ENCODE results near the gene CASP2.

Gene CASP2

GRCh38 chr7:143334244-143334643 is 46.1 kb downstream of the CASP2 start:
- no peak for DNase-seq (ENCODE audit: low read depth)
- no peak overlapping the region for H3K4me3 ChIP-seq (ENCODE audit: low read length)
- TF ChIP-seq CTCF (IDR thresholded peaks at IDR 0.05; ENCODE audit: insufficient read depth, low read depth, low read length, missing control alignments) = no peak

- no peak for DNase-seq (ENCODE audit: low read depth)
- TF ChIP-seq CTCF (IDR thresholded peaks at IDR 0.05; ENCODE audit: insufficient read depth, low read depth, low read length, missing control alignments) = no peak
- no peak overlapping the region for H3K4me3 ChIP-seq (ENCODE audit: low read length)
Measured at GRCh38 chr7:143337216-143337615, 49.1 kb downstream of the CASP2 start.

- DNase-seq (ENCODE audit: low read depth) = no peak
- TF ChIP-seq CTCF (IDR thresholded peaks at IDR 0.05; ENCODE audit: insufficient read depth, low read depth, low read length, missing control alignments) = no peak
- H3K4me3 ChIP-seq (ENCODE audit: low read length) = no peak overlapping the region
Measured at GRCh38 chr7:143341842-143342241, 53.7 kb downstream of the CASP2 start.

GRCh38 chr7:143343596-143343995 is 55.4 kb downstream of the CASP2 start:
- DNase-seq (ENCODE audit: low read depth) = no peak
- no peak overlapping the region for H3K4me3 ChIP-seq (ENCODE audit: low read length)
- TF ChIP-seq CTCF (IDR thresholded peaks at IDR 0.05; ENCODE audit: insufficient read depth, low read depth, low read length, missing control alignments) = no peak

GRCh38 chr7:143345428-143345900 is 57.3 kb downstream of the CASP2 start:
- peak overlapping the region; percentile 7 for H3K4me3 ChIP-seq (ENCODE audit: low read length)
- peak; percentile 69 for DNase-seq (ENCODE audit: low read depth)
- peak; percentile 65 for TF ChIP-seq CTCF (IDR thresholded peaks at IDR 0.05; ENCODE audit: insufficient read depth, low read depth, low read length, missing control alignments)

GRCh38 chr7:143346018-143346417 is 57.9 kb downstream of the CASP2 start:
- DNase-seq (ENCODE audit: low read depth) = no peak
- TF ChIP-seq CTCF (IDR thresholded peaks at IDR 0.05; ENCODE audit: insufficient read depth, low read depth, low read length, missing control alignments) = no peak
- no peak overlapping the region for H3K4me3 ChIP-seq (ENCODE audit: low read length)

- TF ChIP-seq CTCF (IDR thresholded peaks at IDR 0.05; ENCODE audit: insufficient read depth, low read depth, low read length, missing control alignments) = no peak
- H3K4me3 ChIP-seq (ENCODE audit: low read length) = no peak overlapping the region
- no peak for DNase-seq (ENCODE audit: low read depth)
Measured at GRCh38 chr7:143347950-143348349, 59.8 kb downstream of the CASP2 start.
